ENCODE data around the gene OBP2B.
"Not testable (repeated sequence)": the region's sequence is repeated elsewhere in the genome, so short reads cannot be mapped to it uniquely, and the experiment has no call there.

Gene OBP2B

GRCh38 chr9:133221177-133221809 is 12.2 kb upstream of the OBP2B start:
- no peak for DNase-seq

GRCh38 chr9:133218049-133218975 is 9.3 kb upstream of the OBP2B start:
- DNase-seq: not testable (repeated sequence)

GRCh38 chr9:133217333-133217988 is 8.4 kb upstream of the OBP2B start:
- not testable (repeated sequence) for DNase-seq

- not testable (repeated sequence) for DNase-seq
These were observed 5.2 kb upstream of the OBP2B start for GRCh38 chr9:133214276-133214675.

- DNase-seq: no peak
These were observed 1.6 kb upstream of the OBP2B start for GRCh38 chr9:133210609-133211008.

GRCh38 chr9:133210202-133210532 is 1.1 kb upstream of the OBP2B start:
- DNase-seq: no peak

- not testable (repeated sequence) for DNase-seq
These were observed 514 bp upstream of the OBP2B start for GRCh38 chr9:133209327-133210201.

- DNase-seq: not testable (repeated sequence)
These were observed 725 bp downstream of the OBP2B start for GRCh38 chr9:133208171-133208879.

- DNase-seq: no peak
These were observed 1.4 kb downstream of the OBP2B start for GRCh38 chr9:133207540-133208170.

- DNase-seq: no peak
These were observed 2.0 kb downstream of the OBP2B start for GRCh38 chr9:133207021-133207531.

- DNase-seq: no peak
These were observed 2.8 kb downstream of the OBP2B start for GRCh38 chr9:133205996-133206931.

GRCh38 chr9:133205481-133205887 is 3.6 kb downstream of the OBP2B start:
- DNase-seq: not testable (repeated sequence)

- DNase-seq: no peak
These were observed 4.1 kb downstream of the OBP2B start for GRCh38 chr9:133204993-133205336.

- DNase-seq: no peak
These were observed 4.6 kb downstream of the OBP2B start for GRCh38 chr9:133204335-133204992.

- no peak for DNase-seq
These were observed 5.5 kb downstream of the OBP2B start for GRCh38 chr9:133203506-133204075.

- no peak for DNase-seq
These were observed 6.2 kb downstream of the OBP2B start for GRCh38 chr9:133202688-133203453.

GRCh38 chr9:133202145-133202513 is 6.9 kb downstream of the OBP2B start:
- DNase-seq: no peak

GRCh38 chr9:133201424-133202144 is 7.5 kb downstream of the OBP2B start:
- no peak for DNase-seq
